Suprapubic skin (tissue), 4 donors: Measurements from ENCODE around the gene MYO1A. TPM values are rescaled to one million over a fixed set of nuclear protein-coding genes. Genes with fewer than 3 reads are reported as not detected.

Source experiments
- DNase-seq, 2 donors: peaks; one replicate each; pipeline ENCODE4 v3.0.0-alpha.2; 2019; ENCODE audit warnings: low spot score in 2 of 2
- H3K27ac ChIP-seq: fragments of 200-600 bp; sonication (generic); one replicate; pipeline ENCODE4 v1.5.1; 2019
- H3K27me3 ChIP-seq: fragments of 200-600 bp; sonication (generic); one replicate; pipeline ENCODE4 v1.5.1; 2019
- H3K36me3 ChIP-seq: fragments of 200-600 bp; sonication (generic); one replicate; pipeline ENCODE4 v1.5.1; 2019
- H3K4me1 ChIP-seq: fragments of 200-600 bp; sonication (generic); one replicate; pipeline ENCODE4 v1.5.1; 2019
- H3K4me3 ChIP-seq: fragments of 200-600 bp; sonication (generic); one replicate; pipeline ENCODE4 v1.5.1; 2019; ENCODE audit warnings: mild to moderate bottlenecking
- H3K9me3 ChIP-seq: fragments of 200-600 bp; sonication (generic); one replicate; pipeline ENCODE4 v1.5.1; 2019
- EP300 ChIP-seq: sonication (generic); formaldehyde crosslinking; IDR thresholded peaks from one replicate; pipeline ENCODE4 v1.6.1; 2017; ENCODE audit warnings: antibody characterized with exemption
- POLR2A ChIP-seq, 2 donors: fragments of 450-650 bp; IDR thresholded peaks; one replicate each; pipeline ENCODE4 v1.6.1; 2017; ENCODE audit warnings: antibody characterized with exemption in 2 of 2, mild to moderate bottlenecking in 2 of 2, moderate library complexity in 2 of 2
- POLR2AphosphoS5 ChIP-seq, 3 donors: sonication (generic); formaldehyde crosslinking; IDR thresholded peaks; one replicate each; pipeline ENCODE4 v1.6.1; 2017; ENCODE audit warnings: antibody characterized with exemption in 3 of 3
- WGBS: methylation state at CpG from one replicate; pipeline ENCODE4 v1.1.5; 2018; 5-methylcytosine and 5-hydroxymethylcytosine counted together
- total RNA-seq, 4 donors: library from RNA; depleted of rRNA; stranded (reverse); fragments of >200 nt; gene quantifications; one replicate each; pipeline ENCODE4 v1.1.0, GENCODE V29; 2016
- TF ChIP-seq, protein P1 (sequence below), 2 donors: fragments of 200-600 bp in 1 of 2; fragments of 450-650 bp in 1 of 2; sonication (generic) in 1 of 2; IDR thresholded peaks; one replicate each; pipeline ENCODE4 v1.5.1; 2016 to 2019; ENCODE audit warnings: antibody characterized with exemption in 2 of 2, mild to moderate bottlenecking in 1 of 2, moderate library complexity in 1 of 2

The MYO1A gene
- total RNA-seq, 4 donors from 2014 or later: 0.16 to 2.3 (median 0.58) TPM

DNA sequence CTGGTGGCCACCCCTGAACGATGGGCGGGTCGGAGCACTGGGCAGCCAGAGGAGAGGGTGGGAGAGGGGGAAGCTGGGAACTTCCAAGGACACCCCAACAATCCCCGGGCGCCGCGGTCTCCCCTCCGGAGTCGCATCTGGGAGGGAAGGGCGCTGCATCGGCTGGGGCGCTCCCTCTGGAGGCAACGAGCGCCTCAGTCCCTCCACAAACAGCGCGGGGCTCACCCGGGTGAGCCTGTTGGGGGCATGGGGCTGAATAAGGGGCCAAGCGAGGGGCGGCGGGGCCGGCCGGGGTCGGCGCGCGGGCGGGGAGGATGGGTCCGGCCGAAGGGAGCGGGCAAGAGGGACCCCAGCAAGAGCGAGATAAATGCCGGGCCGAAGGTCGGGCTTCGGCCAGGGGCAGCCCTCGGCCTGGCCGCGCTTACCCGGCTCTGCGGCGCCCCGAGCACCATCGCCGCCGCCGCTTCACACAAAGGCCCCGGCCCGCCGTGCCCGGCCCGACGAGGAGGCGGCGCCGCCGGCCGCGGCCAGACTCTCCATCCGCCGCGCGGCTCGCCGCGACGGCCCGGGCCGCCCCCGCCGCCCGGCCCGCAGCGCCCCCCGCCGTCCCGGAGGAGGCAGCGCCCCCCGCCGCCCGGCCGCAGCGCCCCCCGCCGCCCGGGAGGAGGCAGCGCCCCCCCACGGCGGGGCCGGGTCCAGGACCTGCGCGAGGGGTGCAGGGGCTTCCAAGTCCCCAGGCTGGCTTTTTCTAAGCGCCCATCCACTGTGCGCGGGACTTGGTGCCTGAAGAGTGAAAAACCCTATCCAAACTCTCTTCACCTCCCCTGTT, 43.7 kb downstream of the MYO1A start, which contains the start of gene ZBTB39:
TSS of gene ZBTB39 (minus strand) at position 567 of the 829 bp plus-strand sequence. CDS start 1,629 bp downstream, outside the sequence.
- Histone ChIP-seq H3K36me3 (peaks cover 35% of the 10 kb centered on the region), H3K27me3 (no peaks in the 10 kb centered on the region), H3K9me3 (no peaks in the 10 kb centered on the region), H3K4me1 (peaks cover 27% of the 10 kb centered on the region), H3K27ac (peak within 1 kb of the TSS; percentile 73), H3K4me3 (peak within 1 kb of the TSS; percentile 87)
- WGBS: 0% methylated on average over 16 of the region's 94 CpGs
- DNase-seq: no peak
- no peak for TF ChIP-seq EP300
- no peak for TF ChIP-seq POLR2AphosphoS5 (IDR thresholded peaks at IDR 0.05)
- no peak for TF ChIP-seq POLR2A (IDR thresholded peaks at IDR 0.05)
- TF ChIP-seq, protein P1, sequence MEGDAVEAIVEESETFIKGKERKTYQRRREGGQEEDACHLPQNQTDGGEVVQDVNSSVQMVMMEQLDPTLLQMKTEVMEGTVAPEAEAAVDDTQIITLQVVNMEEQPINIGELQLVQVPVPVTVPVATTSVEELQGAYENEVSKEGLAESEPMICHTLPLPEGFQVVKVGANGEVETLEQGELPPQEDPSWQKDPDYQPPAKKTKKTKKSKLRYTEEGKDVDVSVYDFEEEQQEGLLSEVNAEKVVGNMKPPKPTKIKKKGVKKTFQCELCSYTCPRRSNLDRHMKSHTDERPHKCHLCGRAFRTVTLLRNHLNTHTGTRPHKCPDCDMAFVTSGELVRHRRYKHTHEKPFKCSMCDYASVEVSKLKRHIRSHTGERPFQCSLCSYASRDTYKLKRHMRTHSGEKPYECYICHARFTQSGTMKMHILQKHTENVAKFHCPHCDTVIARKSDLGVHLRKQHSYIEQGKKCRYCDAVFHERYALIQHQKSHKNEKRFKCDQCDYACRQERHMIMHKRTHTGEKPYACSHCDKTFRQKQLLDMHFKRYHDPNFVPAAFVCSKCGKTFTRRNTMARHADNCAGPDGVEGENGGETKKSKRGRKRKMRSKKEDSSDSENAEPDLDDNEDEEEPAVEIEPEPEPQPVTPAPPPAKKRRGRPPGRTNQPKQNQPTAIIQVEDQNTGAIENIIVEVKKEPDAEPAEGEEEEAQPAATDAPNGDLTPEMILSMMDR (IDR thresholded peaks at IDR 0.05): peak in 1 of 2 donors; percentile 52

DNA sequence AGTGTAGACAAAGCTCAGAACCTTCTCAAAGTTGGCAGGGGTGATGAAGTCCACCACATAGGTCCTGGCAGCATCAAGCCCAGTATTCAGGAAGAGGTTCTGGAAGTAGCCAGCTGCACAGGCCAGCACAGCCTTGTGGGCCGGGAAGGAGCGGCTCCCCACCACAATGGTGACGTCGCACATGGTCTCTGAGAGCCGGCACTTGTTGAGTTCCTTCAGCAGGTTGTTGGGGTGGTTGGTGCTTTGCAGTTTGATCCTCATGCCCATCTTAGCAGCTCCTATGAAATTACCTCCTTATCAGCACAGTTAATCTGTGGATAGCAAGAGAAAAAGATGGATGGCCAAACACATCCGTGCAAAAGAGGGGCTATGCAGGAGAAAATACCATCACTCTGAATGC, 45.3 kb downstream of the MYO1A start:
- Histone ChIP-seq H3K4me3 (peak overlapping the region; percentile 87), H3K27me3 (no peaks in the 10 kb centered on the region), H3K27ac (no peak overlapping the region), H3K36me3 (peaks cover 47% of the 10 kb centered on the region), H3K4me1 (peaks cover 27% of the 10 kb centered on the region), H3K9me3 (no peaks in the 10 kb centered on the region)
- WGBS: 86% methylated on average over 6 of the region's 6 CpGs
- DNase-seq: no peak
- TF ChIP-seq, protein P1 (IDR thresholded peaks at IDR 0.05): no peak
- TF ChIP-seq POLR2A (IDR thresholded peaks at IDR 0.05): no peak
- no peak for TF ChIP-seq POLR2AphosphoS5 (IDR thresholded peaks at IDR 0.05)
- TF ChIP-seq EP300: no peak

DNA sequence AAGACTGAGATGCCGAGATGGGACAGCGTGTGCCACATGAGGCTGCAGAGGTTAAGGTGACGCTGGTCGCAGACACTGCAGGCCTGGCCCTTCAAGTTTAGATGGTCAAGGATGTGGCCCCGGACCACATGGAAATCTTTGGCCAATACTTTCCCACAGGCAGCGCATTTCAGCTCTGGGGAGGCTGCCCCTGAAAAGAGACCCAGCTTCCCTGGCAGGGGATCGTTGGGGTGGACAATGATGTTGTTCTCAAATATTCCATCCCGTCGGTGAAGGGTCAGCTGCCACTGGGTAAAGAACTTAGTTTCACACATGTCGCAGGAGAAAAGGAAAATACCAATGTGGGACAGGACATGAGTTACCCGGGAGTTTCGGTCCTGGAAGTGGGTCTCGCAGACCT, 46.5 kb downstream of the MYO1A start:
- DNase-seq: no peak
- H3K4me1 ChIP-seq: peaks cover 27% of the 10 kb centered on the region
- H3K36me3 ChIP-seq: peaks cover 50% of the 10 kb centered on the region
- no peak overlapping the region for H3K27ac ChIP-seq
- no peaks in the 10 kb centered on the region for H3K9me3 ChIP-seq
- 96% methylated on average over 13 of the region's 13 CpGs for WGBS
- no peaks in the 10 kb centered on the region for H3K27me3 ChIP-seq
- no peak overlapping the region for H3K4me3 ChIP-seq
- TF ChIP-seq POLR2AphosphoS5 (IDR thresholded peaks at IDR 0.05) (no peak), POLR2A (IDR thresholded peaks at IDR 0.05) (no peak), EP300 (no peak)
- TF ChIP-seq, protein P1 (IDR thresholded peaks at IDR 0.05): no peak

DNA sequence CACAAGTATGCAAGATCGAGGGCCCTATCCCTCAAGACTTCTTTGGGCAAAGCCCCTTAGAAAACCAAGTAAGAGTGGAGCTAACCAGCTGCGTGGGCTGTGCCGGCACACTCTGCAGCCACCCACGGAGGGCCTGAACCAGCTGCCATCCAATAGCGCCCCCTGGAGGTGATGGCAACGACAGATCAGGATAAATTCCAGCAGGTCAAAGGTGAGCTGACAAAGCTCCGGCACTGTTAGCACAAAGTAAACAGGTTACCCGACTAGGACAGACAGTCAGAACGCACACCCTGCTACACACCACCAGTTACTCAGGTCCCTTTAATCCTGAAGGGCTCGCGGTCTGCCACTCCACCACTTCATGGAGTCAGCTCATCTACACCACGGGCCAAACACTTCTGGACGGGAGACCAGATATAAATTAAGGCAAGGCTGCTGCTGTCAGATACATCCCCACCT, 48.5 kb downstream of the MYO1A start:
- Histone ChIP-seq H3K4me3 (no peak overlapping the region), H3K36me3 (peaks cover 53% of the 10 kb centered on the region), H3K27ac (no peak overlapping the region), H3K4me1 (peaks cover 22% of the 10 kb centered on the region), H3K9me3 (no peaks in the 10 kb centered on the region), H3K27me3 (no peaks in the 10 kb centered on the region)
- 52% methylated on average over 7 of the region's 13 CpGs for WGBS
- peak in 1 of 2 donors; percentile 78 for DNase-seq
- no peak for TF ChIP-seq EP300
- TF ChIP-seq, protein P1 (IDR thresholded peaks at IDR 0.05): peak; percentile 14 to 70

DNA sequence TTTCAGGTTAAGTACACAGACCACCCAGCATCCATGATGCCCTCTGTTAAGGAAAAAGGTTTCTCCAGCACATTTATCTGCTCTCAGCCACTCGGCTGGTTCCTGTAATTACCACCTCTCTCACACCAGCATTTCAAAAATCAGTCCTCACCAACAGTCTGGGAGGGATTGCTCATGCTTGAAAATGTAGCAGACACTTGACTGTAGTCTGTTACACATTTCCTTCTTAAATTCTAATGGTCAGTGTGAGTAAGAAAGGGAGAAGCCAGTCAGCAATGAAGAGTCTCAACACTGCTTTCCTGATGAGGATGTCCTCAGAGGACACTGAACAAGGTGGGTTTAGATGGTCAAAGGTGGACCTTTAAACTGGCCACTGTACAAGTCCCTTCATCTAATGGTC, 49.5 kb downstream of the MYO1A start:
- Histone ChIP-seq H3K36me3 (peaks cover 53% of the 10 kb centered on the region), H3K27me3 (no peaks in the 10 kb centered on the region), H3K9me3 (no peaks in the 10 kb centered on the region), H3K4me1 (peaks cover 18% of the 10 kb centered on the region), H3K27ac (no peak overlapping the region), H3K4me3 (no peak overlapping the region)
- TF ChIP-seq, protein P1 (IDR thresholded peaks at IDR 0.05): no peak
- no peak for TF ChIP-seq EP300
- TF ChIP-seq POLR2AphosphoS5 (IDR thresholded peaks at IDR 0.05): no peak
- TF ChIP-seq POLR2A (IDR thresholded peaks at IDR 0.05): no peak
- no peak for DNase-seq
- 65% methylated on average over 1 of the region's 1 CpG for WGBS
